NCI-H524 (cell line): ENCODE measurements around the gene SPINK4.

Source experiments
- DNase-seq, 2 experiments: peaks; one replicate each; lab custom pipeline; 2025; lab: John Stamatoyannopoulos, UW

The SPINK4 gene

DNA sequence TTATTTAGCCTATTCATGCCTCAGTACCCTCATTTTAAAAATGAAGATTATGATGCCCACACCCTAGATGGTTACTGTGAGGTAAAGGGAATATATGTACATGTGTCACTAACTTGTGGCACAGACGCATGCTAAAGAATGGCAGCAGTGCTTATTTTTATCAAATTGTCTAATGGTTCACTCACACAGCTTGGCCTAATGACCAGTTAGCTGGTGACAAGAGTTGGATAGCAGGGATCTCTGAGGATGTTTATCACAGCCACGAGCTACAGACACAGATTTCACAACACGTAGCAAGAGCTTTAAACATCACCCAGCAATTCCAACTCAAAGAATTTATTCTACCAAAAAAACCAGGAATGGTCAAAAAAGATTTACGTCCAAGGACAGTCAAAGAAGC is 17.3 kb downstream of the SPINK4 start:
- DNase-seq: no peak

DNA sequence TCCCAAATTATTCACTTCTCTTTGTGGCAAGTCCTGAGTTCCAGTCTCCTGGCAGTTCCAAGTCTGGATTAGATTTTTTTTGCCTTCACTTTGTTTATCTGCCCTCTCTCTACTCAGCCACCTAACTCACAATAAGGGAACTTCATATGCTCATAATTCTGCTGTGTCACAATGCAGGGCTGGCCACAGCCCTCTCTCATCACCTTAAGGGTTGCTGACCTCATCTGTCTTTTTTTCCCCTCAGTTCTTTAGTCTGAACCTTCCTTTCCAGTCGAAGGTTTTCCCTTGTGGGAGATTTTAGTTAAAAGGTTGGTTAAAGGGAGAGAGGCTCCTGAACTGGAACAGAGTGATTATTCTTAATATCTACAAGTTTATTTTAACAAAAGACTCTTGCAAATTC is 20.4 kb downstream of the SPINK4 start:
- DNase-seq: no peak

DNA sequence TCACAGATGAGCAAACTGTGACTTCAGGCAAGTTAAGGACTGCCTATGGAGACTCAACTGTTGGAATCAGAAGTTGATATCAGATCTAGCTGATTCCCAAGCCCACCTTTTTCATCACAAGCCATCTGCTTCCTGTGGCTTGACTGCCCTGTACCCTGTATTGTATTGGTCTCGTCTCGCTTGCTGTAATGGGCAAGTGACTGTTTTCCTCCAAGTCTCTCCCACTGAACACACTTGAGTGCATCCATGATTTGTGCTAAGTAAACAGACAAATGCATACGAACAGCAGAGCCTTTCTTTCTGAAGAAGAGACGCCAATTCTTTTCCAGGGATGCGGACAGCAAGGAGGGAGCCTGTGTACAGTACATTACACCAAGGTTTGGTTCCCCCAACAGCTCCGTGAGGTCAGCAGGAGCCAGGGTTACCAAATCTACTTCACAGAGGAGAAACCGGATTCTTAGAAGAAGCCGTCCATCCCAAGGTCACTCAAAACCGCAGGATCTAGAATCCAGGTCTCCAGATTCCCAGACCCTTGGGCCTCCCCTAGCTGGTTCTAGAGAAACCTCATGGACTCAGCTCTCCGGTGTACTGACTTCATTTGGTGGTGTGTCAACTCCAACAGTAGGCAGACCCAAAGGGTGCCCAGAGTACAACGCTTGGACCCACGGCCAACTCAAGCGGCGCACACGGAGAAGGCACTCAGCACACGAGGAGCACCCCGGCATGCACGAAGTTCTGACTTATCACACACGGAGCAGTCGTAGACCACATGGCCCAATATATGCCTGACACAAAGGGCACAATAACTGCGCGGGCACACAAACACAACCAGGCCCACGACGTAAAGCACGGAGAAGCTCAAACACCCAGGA is 23.4 kb downstream of the SPINK4 start:
- peak in 1 of 2 experiments; percentile 44 for DNase-seq

DNA sequence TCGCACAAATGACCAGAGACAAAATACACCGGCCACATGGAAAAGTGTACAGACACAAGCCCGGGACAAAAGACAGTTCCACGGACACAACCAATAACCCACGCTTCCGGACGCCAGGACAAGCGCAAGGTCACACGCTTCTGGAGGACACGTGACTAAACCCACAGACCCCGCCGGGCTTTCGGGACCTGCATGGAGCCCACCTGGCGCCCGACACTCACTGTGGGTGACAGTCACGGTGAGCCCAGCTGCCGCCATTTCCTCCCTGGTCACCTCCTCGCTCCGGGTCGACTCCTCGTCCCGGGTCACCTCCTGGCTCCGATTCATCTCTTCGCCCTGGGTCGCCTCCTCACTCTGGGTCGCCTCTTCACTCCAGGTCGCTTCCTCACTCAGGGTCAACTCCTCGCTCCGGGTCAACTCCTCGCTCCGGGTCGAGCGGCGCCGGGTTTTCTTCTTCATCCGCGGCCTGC is 24.1 kb downstream of the SPINK4 start:
- peak in 1 of 2 experiments; percentile 49 for DNase-seq

DNA sequence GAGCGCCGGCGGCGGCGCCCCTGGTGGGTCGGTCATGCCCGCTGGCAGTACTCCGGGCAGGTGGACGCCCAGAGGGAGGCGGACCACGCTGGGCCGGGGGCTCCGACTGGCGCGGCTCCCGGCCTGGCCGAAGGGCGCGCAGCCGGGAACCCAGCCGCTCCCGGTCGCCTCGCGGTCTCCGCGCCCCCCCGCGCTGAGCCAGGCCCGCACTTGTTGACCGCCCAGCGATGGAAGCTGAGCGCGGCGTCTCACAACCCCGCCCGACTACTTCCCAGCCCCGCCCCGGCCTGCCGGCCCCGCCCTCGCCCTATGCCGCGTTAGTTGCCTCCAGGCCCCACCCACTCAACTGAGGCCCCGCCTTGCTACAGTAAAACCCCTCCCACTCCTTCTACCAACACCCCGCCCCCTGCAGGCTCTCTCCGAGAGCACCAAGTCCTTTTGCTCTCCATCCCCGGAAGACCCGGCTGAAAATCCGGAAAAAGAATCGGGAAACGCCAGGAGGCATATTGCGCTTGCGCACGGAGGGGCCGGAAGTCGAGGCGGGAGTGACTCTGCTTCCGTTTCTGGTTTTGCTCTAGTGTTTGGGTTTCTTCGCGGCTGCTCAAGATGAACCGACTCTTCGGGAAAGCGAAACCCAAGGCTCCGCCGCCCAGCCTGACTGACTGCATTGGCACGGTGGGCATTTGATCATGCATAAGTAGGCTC is 24.7 kb downstream of the SPINK4 start, which contains the start of the genes BAG1 and CHMP5:
BAG1 (minus strand) TSS at position 236 of the 705 bp plus-strand sequence.
CHMP5 (plus strand) TSS at position 577 of the 705 bp plus-strand sequence; CDS start at position 607, 30 bp downstream.
- peak; percentile 97 to 99 for DNase-seq

DNA sequence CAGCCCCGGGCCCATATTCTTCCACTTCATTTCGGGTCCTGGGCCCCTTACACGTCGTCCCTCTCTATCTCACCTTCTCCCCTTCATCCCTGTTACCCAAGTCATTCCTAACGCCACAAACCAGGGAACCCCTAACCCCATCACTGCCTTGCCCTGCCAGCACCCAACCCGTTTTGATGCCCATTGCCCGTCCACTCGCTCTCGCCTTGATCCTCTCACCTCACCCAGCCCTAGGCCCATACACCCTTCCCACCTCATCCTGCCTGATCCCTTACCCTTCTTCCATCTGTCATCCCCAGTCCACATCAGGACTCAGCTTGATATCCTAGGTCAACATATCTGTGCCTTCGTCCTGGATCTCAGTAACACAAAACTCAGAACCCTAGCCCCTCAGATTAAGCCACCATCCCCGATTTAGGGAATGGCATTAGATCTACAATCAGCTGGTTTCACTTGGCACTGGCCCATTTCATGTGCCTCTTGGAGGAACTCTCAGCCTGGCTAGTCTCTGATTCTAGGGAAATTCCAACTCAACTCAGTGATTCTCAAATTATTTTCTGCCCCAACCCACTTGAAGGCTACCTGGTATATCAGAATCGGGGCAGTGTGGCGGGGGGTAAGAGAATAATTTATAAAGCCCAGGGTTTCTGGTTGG is 25.4 kb downstream of the SPINK4 start:
- DNase-seq: no peak

DNA sequence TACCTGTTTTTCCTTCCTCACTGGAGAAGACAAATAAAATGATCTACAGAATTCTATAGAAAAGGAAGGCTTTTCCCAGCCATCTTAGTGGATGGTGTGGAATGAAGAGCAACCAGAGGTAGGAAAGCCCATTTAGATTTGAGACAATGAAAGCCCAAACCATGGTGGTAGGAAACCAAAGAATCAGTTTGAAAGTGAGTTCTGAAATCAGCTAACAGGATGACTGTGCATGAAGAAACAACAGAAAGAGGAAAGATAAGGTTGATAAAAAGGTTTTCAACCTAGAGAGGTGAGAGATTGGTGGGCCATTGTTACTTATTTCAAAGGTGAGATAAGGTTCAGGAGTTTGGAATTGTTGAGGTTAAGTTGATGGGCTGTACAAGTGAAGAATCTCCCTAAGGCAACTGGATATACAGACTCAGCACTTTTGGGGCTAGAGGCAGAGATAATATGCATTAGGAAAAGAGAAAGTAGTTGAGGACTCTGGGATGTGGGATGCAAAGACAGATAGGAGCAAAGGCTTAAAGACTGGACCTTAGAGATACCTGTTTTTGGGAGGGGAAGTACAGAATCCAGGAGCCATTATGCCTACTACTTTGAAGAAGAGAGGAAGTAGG is 27.3 kb downstream of the SPINK4 start:
- no peak for DNase-seq

DNA sequence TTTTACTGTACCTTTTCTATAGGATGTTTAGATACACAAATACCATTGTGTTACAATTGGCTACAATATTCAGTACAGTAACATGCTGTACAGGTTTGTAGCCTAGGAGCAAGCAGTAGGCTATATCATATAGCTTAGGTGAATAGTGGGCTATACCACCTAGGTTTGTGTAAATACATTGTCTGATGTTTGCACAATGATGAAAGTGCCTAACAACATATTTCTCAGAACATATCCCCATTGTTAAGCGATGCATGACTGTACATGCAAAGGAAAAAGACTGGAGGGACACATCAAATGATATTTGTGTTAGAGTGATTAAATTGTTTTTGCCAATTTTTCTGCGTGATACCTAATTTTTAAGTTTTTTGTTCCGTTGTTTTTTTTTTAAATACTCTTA is 30.2 kb downstream of the SPINK4 start:
- no peak for DNase-seq

DNA sequence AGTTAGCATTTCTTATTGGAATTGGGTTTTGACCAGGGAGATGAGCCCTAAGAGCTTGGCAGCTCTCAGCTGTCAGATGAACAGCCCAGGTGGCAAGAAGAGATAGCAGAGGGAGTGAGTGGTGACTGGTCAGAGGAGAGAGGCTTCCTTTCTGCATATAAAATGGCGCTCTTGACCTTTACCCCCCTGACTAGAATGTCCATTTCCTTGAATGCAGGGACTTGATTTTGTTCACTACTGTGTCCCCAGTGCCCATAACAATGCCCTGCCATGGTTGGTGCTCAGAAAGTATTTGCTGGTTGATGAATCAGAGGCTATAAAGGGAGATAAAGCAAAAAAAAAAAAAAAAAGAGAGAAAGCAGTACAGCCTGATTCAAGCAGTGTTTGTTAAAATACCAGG is 32.1 kb downstream of the SPINK4 start:
- DNase-seq: no peak

DNA sequence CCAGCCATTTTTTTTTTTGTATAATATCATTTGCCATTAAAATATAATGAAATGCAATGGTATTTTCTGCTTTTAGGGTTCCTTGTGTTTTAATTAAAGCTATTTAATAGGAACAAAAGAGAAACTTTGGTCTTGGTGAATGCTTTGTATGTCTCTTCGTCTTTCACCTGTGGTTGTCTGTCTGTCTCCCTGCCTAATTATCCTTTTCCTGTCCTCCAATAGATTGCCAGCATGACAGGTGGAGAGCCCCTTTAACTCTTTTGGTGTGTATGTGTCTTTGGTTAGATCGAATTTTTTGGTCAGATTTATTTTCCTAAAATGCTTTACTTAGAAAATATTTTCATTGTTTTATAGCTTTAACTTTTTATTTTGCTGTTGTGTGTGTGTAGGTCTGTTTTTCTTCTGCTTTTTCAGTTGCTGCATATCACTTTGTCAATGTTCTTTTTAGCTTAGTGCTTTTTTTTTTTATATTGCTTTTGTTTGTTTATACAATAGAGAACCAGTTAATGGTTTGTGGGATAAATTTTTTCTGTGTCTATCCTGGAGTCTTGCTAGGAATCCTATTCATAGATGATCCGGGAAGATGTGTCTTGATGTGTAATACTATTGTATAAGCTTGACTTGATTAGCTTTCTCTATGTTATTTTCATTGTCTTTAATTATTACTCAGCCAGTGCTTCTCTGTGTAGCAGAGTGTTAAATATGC is 33.5 kb downstream of the SPINK4 start:
- no peak for DNase-seq

DNA sequence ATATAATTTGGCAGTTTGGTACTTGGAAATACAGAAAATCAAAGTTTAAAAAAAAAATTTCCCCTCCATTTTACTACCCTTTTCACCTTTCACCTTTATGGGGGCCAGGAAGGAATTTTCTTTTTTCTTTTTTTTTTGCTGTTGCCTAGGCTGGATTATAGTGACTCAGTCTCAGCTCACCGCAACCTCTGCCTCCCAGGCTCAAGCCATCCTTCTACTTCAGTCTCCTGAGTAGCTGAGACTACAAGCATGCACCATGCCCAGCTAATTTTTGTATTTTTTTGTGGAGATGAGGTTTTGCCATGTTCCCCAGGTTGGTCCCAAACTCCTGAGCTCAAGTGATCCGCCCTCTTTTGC is 34.0 kb downstream of the SPINK4 start:
- DNase-seq: no peak

DNA sequence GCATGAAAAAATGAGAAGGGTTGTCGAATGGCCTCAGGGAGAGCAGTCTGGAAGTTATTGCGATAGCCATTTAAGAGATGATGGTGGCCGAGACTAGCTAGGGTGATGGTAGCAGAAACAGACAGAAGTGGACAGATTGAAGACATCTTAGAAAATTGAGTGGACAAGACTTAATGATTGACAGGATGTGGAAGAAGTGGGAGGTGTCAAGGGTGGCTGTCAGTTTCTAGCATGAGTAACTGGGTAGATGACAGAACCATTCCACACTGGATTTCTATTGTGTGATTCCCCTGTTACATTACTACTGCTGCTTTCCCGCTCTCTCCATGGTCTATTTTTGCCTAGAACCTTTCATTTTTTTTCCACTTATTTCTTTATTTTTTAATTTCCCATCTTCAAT is 37.5 kb downstream of the SPINK4 start:
- DNase-seq: no peak

DNA sequence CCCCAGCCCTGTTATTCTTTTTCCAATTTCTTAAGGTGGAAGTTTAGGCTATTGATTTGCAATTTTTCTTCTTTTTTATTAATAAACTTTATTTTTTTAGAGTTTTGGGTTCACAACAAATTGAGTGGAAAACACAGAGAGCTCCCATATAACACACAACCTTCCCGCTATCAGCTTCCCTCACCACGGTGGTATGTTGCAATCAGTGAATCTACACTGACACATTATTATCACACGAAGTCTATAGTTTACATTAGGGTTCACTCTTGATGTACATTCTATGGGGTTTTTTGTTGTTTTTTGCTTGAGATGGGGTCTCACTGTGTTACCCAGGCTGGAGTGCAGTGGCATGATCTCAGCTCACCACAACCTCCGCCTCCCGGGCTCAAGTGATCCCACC is 45.5 kb downstream of the SPINK4 start:
- DNase-seq: no peak

DNA sequence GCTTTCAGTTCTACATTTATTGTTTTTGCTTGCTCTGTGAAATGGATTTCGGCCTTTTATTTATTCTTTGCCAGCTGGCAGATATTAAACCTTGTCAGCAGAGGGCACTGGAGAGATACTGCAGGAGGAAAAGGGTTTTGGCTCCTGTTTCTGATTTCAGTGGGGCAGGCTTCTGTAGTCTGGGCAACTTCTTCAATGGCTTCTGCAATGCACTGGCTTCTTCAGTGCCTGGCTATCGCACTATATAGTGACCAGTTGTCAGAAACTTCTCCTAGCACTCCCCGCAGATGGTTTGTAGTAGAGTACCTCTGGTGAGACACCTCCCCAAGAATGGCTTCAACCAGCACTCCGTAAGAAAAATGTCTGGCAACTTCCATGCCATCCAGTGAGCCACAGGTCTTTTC is 47.1 kb downstream of the SPINK4 start:
- DNase-seq: peak; percentile 8 to 57

DNA sequence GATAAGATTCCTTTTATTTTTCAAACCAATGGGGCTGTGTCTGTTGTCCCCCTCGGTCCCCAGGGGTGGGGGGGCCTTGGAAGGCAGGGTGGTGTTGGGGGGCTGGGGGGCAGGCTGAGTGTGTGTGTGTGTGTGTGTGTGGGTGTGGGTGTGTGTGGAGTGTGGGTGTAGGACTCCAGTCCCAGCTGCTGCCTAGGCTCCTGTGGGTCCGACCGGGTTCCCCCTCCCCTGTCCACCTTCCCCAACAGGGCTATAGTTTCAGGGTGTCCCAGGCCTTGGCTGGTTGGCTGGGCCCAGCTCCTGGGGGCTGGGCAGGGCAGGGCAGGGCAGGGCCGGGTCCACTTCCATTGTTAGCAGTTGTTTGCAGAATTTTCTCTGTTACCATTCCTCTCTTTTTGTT is 48.3 kb downstream of the SPINK4 start:
- no peak for DNase-seq

DNA sequence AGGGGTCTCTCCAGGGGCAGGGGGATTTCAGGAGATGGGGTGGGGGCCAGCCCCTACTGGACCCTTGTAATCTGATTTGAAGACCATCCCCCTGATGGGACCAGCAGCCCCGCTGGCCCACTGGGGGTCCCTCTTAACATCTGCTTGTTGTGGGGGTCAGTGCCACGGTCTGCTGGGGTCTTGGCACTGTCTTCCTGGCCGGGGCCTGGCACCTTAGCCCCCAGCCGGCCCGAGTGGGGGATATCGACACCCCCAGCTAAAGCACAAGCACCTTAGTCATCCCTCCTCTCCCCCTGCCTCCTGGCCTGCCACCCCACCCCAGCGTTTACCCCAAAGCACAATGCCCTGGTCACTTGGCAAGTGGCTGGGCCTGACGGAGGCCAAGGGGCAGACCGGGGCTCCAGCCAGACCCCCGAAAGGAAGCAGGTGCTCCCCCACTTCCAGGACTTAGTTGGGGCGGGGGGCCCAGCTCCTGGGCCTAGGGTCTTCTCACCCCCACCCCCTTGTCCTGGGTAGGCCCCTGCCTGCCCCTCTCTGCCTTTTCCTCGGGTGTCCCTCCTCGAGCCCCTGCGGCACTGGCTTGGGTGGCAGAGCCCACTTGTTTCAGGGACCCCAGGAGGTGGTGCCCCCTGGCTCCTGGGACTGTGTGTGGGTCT is 49.0 kb downstream of the SPINK4 start:
- DNase-seq: no peak

DNA sequence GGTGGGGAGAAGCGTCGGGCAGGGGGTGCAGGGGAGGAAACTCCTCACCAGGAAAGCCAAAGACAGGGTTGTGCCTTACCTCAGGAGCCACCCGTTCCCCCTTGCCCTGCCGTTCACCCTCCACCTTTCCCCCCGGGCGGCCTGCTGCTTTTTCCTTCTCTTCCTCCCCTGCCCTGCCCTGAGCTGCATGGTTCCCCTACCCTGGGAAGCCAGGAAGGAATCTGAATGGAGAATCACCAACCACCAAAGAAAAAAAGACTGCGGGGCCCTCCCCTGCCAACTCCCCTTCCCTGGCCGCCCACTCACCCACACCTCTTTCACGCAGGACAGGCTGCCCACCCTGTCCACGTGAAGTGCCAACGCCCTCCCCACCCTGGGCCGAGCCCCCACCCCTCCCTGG is 49.5 kb downstream of the SPINK4 start:
- DNase-seq: no peak

DNA sequence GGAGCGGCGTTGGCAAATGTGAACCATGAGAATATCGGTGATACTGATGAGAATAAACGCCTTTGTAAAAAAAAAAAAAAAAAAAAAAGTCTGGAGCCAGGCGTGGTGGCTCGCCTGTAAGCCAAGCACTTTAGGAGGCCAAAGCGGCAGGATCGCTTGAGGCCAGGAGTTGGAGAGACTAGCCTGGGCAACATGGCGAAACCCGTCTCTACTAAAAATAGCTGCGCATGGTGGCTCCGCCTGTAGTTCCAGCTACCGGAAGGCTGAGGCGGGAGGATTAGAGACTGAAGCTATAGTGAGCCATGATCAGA is 49.9 kb downstream of the SPINK4 start:
- no peak for DNase-seq

DNA sequence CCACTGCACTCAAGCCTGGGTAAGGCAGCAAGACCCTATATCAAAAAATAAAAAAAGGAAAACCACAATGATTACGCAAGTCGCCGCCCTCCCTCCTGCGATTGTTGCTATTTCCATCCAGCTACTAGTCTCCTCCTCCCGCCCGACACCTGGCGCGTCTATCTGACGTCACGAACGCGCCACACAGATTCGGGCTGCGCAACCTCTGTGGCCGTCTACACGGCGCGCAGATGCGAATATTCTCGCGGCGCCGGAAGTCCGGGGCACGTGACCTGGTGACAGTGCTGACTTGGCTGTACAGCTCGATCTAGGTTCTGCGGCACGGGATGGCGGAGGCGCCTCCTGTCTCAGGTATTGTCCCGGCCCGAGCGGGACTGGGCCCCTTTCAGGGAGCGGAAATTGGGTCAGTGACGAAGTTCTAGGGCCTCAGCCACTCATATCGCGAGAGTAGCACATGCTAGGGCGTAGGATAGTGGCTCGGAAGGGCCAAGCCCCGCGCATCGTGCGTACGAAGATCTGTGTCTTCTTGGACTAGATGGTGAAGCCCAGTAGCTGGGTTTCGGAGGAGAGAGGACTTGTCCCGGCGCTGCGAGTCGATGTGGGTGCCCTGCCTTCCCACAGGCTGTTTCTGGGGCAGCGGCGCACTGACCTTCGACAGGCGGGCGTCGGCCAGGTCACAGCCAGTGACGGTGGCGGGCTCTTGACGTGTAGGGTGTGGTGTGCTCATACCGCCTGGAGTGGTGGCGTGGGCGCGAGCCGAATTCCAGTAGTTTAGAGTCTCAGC is 50.5 kb downstream of the SPINK4 start, which contains the start of gene NFX1:
NFX1 (plus strand) TSS at position 270 of the 784 bp plus-strand sequence; CDS start at position 327, 57 bp downstream.
- peak; percentile 86 to 94 for DNase-seq

DNA sequence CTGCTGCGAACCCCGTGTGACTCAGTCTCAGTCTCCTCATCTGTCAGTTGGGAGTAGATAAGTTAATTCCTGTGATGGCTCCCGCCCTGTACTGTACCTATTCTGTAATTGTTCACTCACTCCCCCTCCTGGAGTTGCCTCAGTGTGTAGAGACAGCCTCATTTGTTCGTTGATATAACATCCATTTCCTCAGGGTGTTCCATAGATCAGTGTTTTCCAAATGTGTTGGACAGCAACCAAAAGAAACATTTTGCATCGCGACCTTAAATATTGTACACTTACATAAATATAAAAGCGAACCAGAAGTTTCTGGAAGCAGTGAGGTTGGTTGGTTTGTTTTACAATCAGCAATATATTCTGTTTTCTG is 51.0 kb downstream of the SPINK4 start:
- DNase-seq: no peak
